Cortex of kidney (tissue), 1 donor: ENCODE measurements around the gene MYF5.

Experiments used
- DNase-seq: peaks from one replicate; lab custom pipeline; 2025; lab: John Stamatoyannopoulos, UW

MYF5 gene

DNA sequence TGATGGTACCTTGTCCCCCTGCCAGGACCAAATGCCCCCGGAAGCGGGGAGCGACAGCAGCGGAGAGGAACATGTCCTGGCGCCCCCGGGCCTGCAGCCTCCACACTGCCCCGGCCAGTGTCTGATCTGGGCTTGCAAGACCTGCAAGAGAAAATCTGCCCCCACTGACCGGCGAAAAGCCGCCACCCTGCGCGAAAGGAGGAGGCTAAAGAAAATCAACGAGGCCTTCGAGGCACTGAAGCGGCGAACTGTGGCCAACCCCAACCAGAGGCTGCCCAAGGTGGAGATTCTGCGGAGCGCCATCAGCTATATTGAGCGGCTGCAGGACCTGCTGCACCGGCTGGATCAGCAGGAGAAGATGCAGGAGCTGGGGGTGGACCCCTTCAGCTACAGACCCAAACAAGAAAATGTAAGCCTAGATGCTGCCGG, 8.9 kb upstream of the MYF5 start:
- DNase-seq, result no peak

DNA sequence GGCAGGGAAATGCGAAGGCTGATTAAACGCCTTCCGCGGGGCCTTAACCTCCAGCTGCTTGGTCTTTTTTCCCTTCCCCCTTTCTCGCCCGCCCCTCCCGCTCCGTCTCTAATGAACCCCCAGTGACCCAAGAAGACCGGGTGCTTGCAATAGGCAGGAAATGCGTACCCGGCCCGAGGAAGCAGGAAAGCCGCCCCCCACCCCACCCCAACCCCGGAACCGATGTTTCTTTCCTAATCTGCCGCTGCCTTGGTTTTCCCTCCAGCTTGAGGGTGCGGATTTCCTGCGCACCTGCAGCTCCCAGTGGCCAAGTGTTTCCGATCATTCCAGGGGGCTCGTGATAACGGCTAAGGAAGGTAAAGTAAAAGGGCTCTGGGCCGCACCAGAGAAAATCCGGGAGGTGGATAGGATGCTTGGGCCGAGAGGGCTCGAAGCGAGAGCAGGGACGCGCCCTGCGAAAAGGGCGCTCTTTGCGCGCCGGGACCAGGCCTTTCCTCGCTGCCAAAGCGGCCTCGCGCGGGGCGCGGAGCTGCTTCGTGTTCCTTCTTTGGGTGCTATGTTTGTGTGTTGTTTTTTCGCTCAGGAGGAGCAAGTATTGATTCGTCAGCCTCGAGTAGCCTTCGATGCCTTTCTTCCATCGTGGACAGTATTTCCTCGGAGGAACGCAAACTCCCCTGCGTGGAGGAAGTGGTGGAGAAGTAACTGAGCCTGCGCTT, 8.3 kb upstream of the MYF5 start:
- no peak for DNase-seq

DNA sequence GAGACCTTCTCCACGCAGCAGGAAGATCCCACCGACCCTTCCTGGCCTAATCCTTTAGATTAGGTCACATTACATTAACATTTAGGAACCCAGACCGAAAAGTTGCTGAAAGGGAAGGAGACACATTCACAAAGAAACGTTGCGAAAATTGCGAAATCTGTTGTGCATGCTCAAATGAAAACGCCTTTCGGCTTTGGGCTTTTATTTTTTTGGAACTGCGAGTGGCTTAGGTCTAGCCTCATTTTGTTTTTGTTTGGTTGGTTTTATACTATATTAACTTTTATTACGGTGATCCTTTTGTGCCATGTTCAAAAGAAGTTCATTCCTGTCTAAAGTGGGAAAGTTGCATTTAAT, 7.8 kb upstream of the MYF5 start:
- no peak for DNase-seq

DNA sequence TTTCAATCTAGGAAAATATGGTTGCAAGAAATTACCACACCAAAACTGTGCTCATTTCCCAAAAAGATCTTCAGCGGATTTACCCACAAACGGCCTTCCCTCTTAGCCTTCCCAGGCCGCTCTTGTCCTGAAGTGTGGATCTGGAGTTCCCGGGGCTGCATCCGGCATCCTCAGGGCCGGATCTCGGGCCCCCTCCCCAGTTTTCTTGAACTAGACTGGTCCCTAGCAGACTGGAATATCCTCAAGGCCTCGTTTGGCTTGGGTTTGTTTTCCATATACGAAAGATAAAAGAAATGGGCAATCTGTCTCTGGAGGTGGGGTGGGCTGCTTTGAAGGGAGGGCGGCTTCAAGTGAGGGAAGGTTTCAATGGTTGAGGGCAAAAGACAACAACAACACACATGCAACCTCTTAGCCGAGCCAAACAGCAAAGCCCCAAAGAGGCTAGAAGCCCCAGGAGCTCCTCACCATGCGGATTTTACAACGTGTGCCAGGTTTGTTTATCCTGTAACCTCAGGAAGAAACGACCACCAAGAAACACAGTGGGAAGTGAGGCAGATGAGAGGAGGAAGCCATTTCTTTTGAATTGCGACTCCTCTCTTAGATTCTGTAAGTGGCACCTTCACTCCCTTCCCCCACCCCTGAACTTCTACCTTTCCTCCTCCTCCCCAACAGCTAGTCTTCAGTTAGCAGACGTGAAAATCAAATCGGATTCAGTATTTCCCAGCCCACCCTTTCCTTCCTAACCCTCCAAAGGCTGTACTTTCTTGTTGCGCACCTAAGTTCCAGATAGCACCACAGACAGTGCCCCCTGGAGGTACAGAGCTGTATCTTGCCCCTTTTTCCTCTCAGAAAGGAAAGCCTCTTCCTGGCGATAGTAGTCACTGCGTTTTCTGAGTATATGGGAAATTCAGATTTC, 6.6 kb upstream of the MYF5 start:
- DNase-seq, result no peak

DNA sequence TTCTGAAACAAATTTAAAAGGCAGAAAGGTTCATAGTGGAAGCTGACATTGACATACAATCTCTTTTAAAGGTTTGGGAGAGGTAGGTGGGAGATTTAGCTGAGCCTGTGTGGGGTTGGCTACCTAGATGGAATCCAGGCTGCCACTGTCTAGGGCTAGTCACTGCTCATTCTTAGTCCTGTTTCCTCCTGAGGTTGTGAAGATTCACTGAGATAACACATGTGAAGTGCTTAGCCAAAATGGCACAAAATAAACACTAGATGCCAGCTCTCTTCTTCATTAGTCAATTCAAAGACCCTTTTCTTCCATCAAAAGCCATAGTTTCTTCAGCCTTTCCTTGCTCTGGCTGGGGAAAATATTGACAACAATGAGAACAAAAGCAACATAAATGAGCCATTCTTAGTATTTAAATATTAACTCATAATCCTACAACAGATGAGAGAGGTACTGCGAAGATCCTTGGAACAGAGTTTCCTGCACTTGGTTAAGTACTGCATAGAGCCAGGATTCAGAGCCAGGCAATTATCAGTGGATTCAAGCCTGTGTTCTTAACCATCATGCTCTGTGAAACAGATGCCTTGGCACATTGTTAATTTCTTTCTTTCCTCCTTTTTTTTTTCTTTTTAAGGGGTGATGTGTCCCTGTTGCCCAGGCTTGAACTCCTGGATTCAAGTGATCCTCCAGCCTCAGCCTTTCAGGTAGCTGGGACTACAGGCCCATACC, 5.8 kb upstream of the MYF5 start:
- no peak for DNase-seq

DNA sequence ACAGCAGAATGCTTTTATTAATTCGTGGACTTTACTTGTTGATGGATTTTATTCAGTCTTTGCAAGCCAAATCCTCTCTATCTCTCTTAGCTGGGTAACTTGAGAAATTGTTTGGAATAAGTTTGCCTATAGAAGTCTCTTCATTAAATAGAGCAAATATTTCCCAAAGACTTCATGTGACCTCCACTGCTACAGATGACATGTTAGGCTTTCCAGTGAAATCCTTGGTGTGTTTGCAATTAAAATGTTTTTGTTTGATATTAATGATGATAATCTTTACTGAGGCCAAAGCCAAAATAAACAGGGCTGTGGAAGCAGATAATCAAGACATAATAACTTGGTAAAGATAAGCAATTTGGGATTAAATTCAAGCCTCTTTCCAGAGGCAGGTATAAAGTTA, 4.8 kb upstream of the MYF5 start:
- DNase-seq, result no peak

DNA sequence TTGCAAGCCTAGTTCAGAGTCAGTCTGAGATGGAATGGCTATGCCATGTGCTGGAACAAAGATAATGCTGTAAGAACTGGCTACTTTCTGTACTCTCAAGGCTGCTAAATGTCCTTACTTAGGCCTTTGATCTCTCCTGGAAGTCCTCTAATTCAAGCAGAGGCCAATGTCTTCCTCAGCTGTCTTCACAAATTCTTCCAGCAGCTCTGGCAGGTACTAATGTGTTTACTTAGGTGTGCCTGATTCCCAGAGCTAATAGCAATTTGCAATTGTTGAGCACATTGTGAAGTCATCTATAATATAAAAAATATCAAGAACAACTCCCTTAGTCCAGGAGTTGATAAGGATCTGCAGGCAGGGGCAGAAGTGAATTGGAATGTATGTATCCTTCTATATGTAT, 3.8 kb upstream of the MYF5 start:
- DNase-seq, result no peak

DNA sequence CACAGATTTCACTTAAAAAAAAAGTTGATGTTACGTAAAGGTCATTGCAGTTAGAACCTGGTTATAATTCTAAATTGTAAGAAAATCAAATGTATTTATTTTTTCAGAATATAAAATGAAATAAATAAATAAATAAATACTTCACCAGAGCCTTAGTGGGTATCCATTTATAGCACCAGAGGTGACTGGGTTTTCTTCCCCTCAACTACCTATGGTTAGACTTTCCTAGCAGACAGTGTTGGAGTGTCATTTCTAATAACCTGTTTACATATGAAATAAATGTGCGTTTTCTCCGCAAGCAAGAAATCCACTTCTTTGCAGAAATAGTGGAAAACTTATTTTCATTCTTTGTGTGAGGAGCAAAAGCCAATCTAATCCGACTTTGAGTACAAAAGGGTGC, 3.3 kb upstream of the MYF5 start:
- no peak for DNase-seq

DNA sequence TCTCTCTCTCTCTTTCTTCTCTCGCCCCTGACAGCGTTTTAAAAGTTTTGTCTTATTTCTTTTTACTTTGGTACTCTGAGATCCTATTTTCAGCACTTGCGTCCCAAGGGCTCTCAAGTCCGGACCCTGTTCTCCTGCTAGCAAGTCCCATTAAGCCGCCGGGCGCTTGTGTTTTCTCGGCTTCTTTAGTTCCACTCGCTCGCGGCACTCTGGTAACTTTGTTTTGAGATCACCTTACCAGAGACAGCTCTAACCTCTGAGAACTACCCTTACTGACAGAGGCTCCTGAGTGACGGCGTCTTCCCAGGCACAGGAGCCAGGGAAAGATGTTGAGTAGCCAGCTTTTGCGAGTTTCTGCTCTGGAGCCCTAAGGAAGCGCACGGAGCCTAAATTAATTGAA, 2.7 kb upstream of the MYF5 start:
- DNase-seq, result no peak

DNA sequence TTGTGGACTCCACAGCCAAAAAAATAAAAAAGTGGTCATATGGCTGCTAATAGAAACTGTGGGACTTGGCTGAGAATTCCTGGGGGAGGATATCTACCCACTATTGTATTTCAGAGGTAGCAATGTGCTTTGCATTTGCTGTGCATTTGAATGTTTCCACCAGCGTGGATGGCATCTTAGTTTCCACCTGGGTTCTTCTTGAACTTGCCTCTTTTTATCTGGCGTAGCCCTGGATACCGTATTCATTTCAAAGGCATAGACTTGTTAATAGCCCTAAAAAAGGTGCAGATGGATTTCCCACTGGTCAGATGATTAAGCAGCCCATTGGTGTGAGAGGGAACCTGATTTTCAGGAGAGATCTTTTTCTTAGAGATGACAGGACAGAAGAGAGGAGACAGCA, 1.9 kb upstream of the MYF5 start:
- no peak for DNase-seq

DNA sequence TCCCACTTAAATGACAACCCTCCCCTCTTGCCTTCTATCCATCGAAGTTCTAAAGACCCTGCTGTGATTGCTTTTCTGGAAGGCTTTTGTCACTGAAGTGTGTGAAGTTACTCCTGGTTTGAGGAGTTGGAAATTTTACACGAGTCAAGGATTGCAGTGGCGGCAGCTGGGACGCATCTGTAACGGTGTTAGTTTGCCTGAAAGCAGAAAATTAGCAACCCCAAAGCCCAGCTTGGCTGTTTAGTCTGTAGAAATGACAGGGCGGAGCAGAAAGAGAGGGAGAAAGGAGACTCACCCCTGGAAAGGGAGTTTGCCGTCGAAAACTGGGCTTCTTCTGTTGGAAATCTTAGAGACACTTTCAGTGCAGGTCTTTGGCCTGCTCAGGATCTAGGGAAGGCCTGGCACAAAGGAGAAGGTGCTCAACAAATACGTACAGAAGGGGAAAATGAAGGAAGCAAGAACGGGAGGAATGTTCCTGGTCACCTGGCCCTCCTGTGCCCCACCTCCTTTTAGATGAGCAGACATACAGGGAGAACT, 931 bp upstream of the MYF5 start:
- DNase-seq, result no peak

DNA sequence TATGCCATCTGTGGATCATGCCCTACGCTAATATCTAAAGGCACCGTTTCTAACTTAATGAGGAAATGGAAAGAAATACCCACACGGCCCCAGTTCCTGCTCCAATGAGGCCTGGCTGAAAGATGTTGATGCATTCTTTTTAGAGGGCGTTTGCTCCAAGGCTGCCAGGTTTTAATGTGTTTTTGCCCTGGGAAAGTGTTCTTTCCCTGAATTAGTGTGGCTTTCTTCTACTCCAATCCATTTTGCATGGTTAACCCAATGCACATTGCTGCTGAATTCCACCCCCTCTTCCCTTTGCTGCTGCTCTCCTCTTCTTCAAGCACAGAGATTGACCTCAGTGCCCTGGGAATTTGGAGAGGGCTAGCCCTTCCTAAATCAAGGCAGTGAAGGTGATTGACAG, 1.1 kb downstream of the MYF5 start:
- no peak for DNase-seq

DNA sequence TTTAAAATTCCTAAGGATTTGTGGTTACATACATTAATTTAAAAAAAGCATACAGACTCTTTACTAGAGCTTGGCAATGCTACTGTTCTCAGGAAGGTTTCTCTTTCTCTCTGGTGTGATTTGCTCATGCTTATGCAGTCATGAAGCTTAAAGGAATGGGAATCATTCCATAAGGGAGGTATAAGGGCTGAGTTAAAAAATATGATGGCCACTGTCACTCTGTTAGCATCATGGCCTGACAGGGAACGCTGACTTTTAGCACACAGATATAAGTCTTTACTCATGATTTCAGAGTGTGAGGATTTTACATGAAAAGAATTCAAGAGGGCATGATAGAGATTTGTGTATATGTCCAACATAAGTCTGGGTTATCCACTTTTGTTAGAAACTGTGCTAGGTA, 3.8 kb downstream of the MYF5 start:
- no peak for DNase-seq

DNA sequence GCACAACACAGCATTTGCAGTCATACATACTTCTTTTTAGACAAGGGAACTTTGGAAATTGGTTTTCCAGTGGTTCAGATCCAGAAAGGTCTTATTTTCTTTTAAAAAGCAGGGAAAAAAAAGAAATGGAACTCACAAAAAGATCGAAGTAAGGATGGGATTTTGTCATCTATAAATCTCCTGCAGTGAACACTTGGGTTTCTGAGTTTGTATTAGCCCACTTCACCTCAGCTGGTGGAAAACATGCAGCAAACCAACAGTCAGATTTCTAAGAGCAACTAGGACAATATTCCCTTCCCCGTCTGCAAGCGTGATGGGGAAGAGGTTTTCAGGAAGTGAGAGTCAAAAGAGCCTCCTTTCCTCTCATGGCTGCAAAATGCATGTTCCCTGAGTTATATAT, 4.6 kb downstream of the MYF5 start:
- no peak for DNase-seq

DNA sequence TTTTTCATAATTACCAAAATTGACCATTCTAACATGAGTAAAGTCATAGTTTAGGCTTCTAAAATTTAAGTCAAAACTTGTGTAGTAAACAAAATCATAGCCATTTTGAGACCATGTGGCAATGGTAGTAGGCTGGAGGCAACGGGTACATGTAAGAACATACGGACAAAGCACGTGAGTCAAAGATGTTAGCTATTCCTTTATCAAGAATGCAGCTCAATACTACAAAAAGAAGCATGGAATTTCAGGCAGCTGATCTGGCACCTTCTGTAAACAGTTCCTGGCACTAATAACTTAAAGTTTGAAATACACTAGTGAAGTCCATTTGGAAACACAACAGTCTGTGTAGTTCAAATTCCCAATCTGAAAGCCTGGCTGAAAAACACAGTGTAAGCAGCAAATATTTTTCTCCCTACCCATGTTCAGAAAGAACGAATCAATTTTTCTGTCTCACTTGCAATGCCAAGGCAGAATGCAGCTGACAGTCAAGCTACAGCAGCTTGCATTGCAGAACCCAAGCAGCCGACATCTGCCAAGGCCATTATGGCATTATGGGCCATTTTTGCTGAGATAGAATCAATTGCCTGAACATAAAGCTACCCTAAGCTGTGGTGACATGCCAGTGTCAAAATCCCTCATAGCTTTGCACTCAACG, 29.3 kb downstream of the MYF5 start:
- DNase-seq, result no peak

DNA sequence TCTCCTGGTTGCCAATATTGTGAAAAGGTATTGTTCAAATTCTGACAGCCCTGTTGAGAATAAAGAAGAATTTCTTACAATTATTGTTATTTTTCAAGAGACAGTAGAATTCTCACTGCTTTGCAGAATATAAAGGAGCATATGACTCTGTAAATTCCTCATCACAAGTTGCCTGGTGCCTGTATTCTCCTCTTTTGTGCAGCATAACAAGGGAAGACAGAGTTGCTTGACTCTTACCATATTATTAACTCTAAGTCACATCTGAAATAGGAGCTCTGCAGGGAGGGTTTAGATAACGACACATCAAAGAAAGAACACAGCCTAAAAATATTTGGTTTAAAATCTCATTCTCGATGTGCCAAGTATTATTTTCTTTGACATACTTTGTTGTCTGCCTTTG, 31.1 kb downstream of the MYF5 start:
- no peak for DNase-seq

DNA sequence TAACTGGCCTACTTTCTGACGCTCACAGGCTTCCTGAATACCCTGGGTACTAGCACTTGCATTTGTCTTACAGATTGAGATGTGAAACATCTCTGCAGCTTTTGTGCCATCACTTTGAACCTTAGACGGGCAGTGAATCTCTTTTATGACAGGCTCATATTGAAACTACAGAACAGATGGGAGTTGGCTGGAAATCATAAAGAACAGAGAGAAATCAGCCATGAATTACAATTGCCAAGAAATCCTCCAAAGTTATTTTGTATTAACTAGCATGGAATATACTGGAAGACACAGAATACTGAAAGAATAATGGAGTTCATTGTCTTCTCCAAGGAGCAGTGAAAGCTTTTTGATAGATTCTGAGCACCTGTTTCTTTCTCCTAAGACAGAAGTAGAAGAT, 32.7 kb downstream of the MYF5 start:
- no peak for DNase-seq

DNA sequence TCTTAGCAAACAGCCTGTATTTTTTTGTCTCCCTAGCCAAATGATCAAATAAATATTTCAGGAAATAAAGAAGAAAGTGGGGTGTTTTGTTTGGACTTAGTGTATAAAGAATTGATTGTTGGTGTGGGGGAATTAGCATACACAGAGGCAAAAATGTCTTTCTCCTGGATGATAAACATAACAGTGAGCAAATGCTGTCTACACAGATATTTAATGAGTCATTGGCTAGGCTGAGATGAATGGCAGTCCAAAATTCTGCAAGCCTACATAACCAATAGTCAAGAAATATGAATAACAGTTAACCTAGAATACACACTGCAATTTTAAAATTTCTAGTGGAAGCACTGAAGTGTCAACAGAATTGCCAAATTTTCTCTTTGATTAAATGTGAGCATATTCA, 35.8 kb downstream of the MYF5 start:
- DNase-seq, result no peak

DNA sequence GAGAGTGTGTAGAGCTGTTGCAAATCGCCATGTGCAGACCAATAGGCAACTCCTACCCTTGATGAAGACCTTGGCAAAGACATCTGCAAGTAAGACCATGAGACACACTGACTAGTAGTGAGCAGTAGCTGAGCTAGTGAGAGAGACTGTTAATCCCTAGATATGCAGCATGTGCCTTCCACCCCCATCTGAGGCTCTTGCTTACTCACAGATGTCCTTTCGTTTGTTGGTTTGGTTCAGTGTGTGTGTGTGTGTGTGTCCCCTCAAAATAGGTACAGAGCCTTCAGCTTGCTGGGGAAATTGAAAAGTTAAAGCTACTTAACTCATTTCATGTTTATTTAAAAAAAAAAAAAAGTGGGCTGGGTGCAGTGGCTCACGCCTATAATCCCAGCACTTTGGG, 37.6 kb downstream of the MYF5 start:
- no peak for DNase-seq

DNA sequence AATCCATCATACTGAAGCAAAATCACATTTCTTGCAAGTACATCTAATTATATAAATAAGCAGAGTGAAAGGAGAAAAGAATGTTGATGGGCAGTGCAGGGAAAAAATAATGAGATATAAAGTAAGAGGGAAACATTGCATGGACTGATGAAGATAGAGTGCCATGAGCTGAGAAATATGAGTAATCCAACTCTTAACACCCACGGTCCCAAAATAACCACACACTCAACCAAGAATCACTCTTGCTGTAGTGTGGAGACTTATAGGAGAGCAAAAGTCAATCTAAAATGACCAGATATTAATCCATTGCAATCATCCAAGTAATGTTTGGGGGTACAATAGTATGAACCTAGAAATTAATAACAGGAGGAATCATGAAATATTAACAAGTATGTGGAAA, 40.2 kb downstream of the MYF5 start:
- no peak for DNase-seq

DNA sequence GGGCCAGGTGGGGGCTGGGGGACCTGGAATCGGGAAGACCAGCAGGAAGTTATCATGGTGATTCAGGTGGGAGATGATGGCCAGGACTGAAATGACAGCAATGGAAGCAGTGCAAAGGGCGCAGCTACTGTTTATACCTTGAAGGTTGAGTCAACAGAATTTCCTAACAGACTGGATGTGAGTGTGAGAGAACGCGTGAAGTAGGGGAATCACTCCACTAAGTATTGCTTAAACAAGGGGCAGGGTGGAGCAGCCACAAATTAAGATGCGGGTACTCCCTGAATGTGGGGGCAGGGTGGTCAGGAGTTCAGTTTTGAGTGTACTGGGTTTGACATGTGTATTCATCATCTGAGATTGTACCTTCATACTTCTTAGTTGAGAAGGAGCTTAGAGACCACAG, 45.1 kb downstream of the MYF5 start:
- no peak for DNase-seq

DNA sequence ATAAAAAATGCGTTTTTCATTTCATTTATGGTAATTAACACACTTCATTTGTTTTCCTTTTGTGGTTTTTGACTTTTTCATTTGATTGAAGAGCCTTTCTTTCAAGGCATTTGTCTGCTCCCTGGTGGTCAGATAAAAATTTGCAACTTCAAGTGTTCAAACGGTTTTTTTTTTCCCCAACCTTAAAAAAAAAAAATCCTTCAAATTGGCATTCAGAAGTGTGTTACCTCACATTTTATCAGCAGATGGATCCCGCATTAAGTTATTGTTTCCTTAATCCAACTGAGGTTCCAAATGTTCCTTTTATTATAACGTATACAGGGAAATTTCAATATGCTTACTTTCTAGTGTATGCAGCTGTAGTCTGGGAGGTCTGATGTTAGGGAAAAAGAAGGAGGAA, 47.2 kb downstream of the MYF5 start:
- DNase-seq, result no peak
